B cell (primary cell): ENCODE results near the gene BCAR1.

Experiments
- CTCF ChIP-seq: fragments of 200-600 bp; IDR thresholded peaks from one replicate; pipeline ENCODE4 v1.8.0; 2022; ENCODE audit warnings: antibody characterized with exemption, mild to moderate bottlenecking
- EZH2 ChIP-seq: IDR thresholded peaks from 2 replicates; pipeline ENCODE4 v1.6.1; 2012; ENCODE audit warnings: borderline replicate concordance, low read depth, mild to moderate bottlenecking, moderate library complexity, low read length; ENCODE audit not compliant: insufficient read depth, poor library complexity, severe bottlenecking

- TF ChIP-seq CTCF (no peak), EZH2 (no peak)
Measured at GRCh38 chr16:75189638-75190245, 61.7 kb downstream of the BCAR1 start.
